Limb (tissue), 2 donors: ENCODE results near the gene USP6NL.
"Not testable (repeated sequence)": the region's sequence is repeated elsewhere in the genome, so short reads cannot be mapped to it uniquely, and the experiment has no call there.

Experiments
- DNase-seq, 2 donors: peaks; one replicate each; pipeline ENCODE4 v3.0.0-alpha.2; 2016; ENCODE audit errors: extremely low spot score in 2 of 2

Gene USP6NL

GRCh38 chr10:11448545-11449244, 162.8 kb downstream of the USP6NL start:
- DNase-seq, result no peak

DNA sequence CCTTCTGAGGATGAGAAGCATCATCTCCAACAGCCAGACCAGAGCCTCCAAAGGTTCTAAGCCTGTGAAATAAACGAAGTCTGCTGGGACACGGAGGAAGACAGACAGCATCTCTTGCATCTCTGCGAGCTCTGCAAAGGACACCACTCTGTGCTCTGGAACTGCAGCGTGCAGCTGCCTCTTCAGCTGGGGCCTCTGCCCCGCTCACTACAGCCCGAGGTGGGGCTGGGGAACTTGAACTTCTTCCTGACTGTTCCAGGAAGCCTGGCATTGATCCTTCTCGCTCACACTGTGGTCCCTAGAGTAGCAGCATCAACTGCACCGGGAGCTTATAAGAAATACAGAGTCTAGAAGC, 163.3 kb downstream of the USP6NL start:
- DNase-seq, result no peak

GRCh38 chr10:11447586-11447985, 163.9 kb downstream of the USP6NL start:
- DNase-seq, result no peak

GRCh38 chr10:11446864-11447263, 164.6 kb downstream of the USP6NL start:
- DNase-seq, result no peak

DNA sequence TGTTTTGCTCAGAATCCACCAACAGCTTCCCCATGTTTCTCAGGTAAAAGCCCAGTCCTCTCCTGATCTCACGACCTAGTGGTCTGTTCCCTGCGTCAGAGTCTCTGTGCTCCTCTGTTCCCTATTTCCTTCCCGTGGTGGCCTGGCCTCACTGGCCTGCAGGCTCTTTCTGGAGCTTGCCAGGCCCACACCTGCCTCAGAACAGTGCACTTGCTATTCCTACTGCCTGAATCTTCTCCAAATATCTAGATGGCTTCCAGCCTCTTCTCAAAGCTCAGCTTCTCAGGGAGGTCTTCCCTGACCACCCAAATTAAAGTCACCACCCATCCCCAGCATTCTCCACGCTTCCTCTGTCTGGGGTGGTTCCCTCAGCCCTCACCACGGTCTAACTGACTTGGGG, 165.3 kb downstream of the USP6NL start:
- DNase-seq, result no peak

DNA sequence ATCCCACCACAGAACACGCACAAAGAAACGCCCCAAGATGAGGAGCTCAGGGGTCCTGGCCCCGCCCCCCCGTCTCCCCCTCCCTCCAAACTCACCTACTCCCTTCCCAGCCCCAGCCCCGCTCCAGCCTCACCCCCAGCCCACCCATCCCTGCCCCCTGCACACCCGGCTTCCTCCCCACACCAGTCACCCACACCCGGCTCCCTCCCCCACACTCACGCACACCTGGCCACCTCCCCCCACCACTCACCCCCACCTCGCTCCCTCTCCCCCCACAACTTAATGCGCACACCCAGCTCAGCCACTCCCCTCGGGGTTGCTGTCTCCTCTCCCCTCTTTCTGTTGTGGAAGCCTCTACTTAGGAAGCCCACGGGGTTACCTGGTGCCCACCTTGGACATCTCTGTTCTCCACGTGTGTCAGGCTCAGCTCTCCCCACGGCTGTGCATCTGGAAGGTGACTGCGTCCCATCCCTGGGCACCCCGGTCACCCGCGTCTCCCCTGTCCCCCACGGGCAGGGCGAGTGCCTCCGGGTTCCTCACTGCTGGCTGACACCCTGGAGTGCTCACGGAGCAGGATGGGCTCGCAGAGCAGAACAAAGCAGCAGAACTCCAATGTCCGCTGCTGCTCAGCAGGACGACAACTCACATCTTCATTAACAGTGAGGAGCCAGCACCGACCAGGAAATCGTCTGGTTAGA, 166.8 kb downstream of the USP6NL start:
- no peak for DNase-seq

- DNase-seq, result no peak
Measured at GRCh38 chr10:11444155-11444530, 167.3 kb downstream of the USP6NL start.

GRCh38 chr10:11443468-11444154, 167.8 kb downstream of the USP6NL start:
- no peak for DNase-seq

GRCh38 chr10:11442001-11442773, 169.3 kb downstream of the USP6NL start:
- DNase-seq, result no peak

DNA sequence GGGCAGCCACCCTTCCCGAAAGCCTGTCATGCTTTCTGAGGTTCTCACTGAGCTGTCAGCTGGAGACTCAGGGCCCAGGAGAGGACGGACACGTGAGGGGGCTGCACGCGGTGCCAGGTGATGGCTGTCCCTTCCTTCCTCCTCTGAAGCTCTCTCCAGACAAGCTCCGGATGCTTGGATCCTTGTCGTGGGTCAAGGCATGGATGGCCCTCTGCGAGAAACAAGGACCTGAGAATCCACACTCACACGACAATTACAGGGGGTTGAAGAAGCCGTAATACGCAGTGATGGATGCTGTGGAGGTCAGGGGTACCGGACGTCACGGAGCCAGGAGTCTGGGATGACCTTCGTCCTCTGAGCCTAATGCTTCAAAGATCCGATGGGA, 170.3 kb downstream of the USP6NL start:
- DNase-seq, result no peak

- DNase-seq, result no peak
Measured at GRCh38 chr10:11440250-11441150, 170.9 kb downstream of the USP6NL start.

GRCh38 chr10:11439523-11440053, 171.9 kb downstream of the USP6NL start:
- DNase-seq, result no peak

DNA sequence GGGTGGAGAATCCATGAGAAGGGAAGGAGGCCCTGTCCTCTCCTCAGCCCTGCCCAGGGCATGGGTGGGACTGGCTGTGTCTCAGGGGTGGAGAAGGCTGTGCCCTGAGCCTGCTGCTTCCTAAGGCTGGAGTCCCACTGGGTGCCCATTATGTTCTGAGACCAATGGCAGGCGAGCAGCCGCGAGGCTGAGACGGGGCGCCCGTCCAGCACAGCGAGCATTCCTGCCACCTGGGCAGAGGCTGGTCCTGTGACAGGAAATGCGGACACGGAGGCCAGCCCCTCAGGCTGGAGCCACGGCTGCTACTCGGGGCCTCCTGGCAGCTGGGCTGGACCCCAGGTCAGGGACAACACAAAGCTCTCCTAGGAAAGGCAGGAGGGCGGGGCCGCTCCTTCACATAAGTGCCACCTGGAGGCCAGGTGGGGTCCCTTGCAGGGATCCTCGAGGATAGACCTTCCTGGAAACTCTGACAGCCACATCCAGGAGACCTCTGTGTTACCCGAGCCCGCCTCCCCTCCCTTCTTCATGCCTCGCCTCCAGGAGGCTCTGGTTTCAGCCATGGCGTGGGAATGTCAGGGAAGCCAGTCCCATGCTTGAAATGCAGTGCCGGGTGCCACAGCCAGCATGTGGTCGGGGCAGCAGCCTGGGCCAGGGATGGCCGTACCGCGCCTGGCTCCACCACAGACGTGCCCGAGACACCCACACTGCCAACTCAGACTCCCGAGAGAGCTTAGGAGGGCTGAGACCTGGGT, 173.9 kb downstream of the USP6NL start:
- DNase-seq, result no peak

DNA sequence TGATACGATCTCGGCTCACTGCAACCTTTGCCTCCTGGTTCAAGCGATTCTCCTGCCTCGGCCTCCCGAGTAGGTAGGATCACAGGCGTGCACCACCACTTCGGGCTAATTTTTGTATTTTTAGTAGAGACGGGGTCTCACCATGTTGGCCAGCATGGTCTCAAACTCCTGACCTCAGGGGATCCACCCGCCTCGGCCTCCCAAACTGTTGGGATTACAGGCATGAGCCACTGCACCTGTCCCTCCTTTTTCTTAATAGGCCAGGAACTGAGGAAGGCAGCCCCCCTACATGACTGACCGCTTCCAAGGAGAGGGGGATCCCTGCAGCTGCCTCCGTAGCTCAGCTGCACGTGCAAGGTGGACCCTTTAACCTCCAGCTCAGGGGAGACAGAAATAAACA, 175.0 kb downstream of the USP6NL start:
- not testable (repeated sequence) for DNase-seq

DNA sequence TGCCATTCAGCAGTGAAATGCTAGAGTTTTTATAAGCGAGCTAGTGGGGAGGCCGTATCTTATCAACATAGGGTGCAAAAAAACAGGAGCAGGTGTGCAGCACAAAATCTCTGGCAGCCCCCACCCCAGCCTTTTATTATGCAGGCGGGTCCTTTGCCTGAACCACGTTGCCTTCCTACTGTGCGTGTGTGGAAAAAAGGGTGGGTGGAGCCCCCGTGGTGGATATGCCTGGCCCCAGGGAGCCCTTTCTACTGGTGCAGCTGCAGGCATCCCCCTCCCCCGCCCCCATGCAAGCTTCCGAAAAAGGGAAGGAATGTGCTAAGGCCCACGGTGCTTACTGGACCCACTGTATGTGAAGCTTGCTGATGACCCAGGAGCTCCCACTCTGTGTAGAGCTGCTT, 175.9 kb downstream of the USP6NL start:
- no peak for DNase-seq

DNA sequence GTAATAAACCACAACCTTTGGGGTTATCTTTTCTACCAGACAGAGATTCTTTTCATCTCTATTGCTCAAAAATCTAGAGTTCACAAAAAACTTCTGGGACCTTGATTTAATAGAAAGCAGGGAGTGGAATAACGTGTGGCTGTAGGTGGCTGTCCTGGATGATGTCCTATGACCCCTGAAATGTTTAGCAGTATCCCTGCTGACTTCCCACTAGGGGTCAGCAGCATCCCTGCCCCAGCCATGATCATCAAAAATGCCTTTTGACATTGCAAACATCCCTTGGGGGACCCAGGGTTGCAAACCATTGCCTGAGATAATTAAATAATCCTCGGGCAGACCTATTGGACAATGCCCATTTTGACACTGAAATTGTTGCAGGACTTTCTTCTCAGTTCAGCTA, 177.1 kb downstream of the USP6NL start:
- DNase-seq, result no peak

GRCh38 chr10:11433657-11434056, 177.8 kb downstream of the USP6NL start:
- no peak for DNase-seq

GRCh38 chr10:11431216-11431555, 180.3 kb downstream of the USP6NL start:
- DNase-seq, result no peak

GRCh38 chr10:11430421-11431215, 180.8 kb downstream of the USP6NL start:
- no peak for DNase-seq
